H1 (cell line): ENCODE measurements around the gene ADD1.

Source experiments
- ASH2L ChIP-seq: fragments of 200-600, 300-600 bp; sonication (generic); IDR thresholded peaks from one replicate; pipeline ENCODE4 v1.7.1; 2017; ENCODE audit warnings: low read length
- CHD2 ChIP-seq: IDR thresholded peaks from 2 replicates; pipeline ENCODE4 v1.6.1; 2012; ENCODE audit warnings: low read length, improper control_type of control experiment
- CTCF ChIP-seq, 3 experiments: IDR thresholded peaks; 1 replicate in 2 of 3; 2 replicates in 1 of 3; pipeline versions ENCODE4 v1.5.1 to v1.6.1; 2011; ENCODE audit warnings: low read length in 3 of 3, mild to moderate bottlenecking in 3 of 3, inconsistent platforms in 2 of 3, low read depth in 1 of 3, moderate library complexity in 1 of 3; ENCODE audit not compliant: insufficient read depth in 1 of 3; ENCODE audit errors: control extremely low read depth in 1 of 3
- EP300 ChIP-seq, 2 experiments: IDR thresholded peaks; 1 replicate in 1 of 2; 2 replicates in 1 of 2; pipeline ENCODE4 v1.6.1; 2011 to 2012; ENCODE audit warnings: low read depth in 2 of 2, low read length in 2 of 2, mild to moderate bottlenecking in 2 of 2, borderline replicate concordance in 1 of 2, inconsistent platforms in 1 of 2, moderate library complexity in 1 of 2
- EZH2 ChIP-seq: fragments of 200-600 bp; sonication (generic); IDR thresholded peaks from 2 replicates; pipeline ENCODE4 v1.7.1; 2012; ENCODE audit warnings: low read depth, mild to moderate bottlenecking, moderate library complexity, low read length, inconsistent platforms; ENCODE audit not compliant: severe bottlenecking
- GABPA ChIP-seq: IDR thresholded peaks from 2 replicates; pipeline ENCODE4 v1.6.1; 2011; ENCODE audit warnings: mild to moderate bottlenecking, low read length, moderate library complexity, borderline replicate concordance; ENCODE audit not compliant: insufficient read depth
- POLR2A ChIP-seq, 2 experiments: IDR thresholded peaks; 1 replicate in 1 of 2; 2 replicates in 1 of 2; pipeline ENCODE4 v1.6.1; 2011; ENCODE audit warnings: low read depth in 2 of 2, low read length in 2 of 2, mild to moderate bottlenecking in 2 of 2; ENCODE audit errors: control extremely low read depth in 1 of 2
- RFX5 ChIP-seq: IDR thresholded peaks from 2 replicates; pipeline ENCODE4 v1.6.1; 2011; ENCODE audit warnings: low read depth, low read length, improper control_type of control experiment, borderline replicate concordance
- SIN3A ChIP-seq, 2 experiments: IDR thresholded peaks in 1 of 2; conservative IDR thresholded peaks in 1 of 2; 2 replicates each; pipeline ENCODE4 v1.6.1; 2011 to 2012; ENCODE audit warnings: low read length in 2 of 2, improper control_type of control experiment in 1 of 2, low read depth in 1 of 2, mild to moderate bottlenecking in 1 of 2
- SRF ChIP-seq: IDR thresholded peaks from 2 replicates; pipeline ENCODE4 v1.6.1; 2011; ENCODE audit warnings: mild to moderate bottlenecking, low read depth, low read length, moderate library complexity

GRCh38 chr4:2887343-2887742 lies 43.7 kb downstream of the ADD1 start:
- TF ChIP-seq CTCF (IDR thresholded peaks at IDR 0.05; ENCODE audit: control extremely low read depth in 1 of 3, insufficient read depth in 1 of 3, low read depth in 1 of 3, low read length in 3 of 3) (no peak), POLR2A (IDR thresholded peaks at IDR 0.05; ENCODE audit: control extremely low read depth in 1 of 2, low read depth in 2 of 2, low read length in 2 of 2) (no peak), EP300 (IDR thresholded peaks at IDR 0.05; ENCODE audit: borderline replicate concordance in 1 of 2, low read depth in 2 of 2, low read length in 2 of 2) (no peak), SRF (no peak), GABPA (no peak), ASH2L (no peak), RFX5 (no peak), CHD2 (no peak), EZH2 (no peak), SIN3A (conservative IDR thresholded peaks at IDR 0.05 in 1 of 2, IDR thresholded peaks at IDR 0.05 in 1 of 2; ENCODE audit: low read depth in 1 of 2, low read length in 2 of 2) (no peak)
